Ovary (tissue), 9 donors: Measurements from ENCODE around the gene ADAMTS7. TPM values are rescaled to one million over a fixed set of nuclear protein-coding genes. Genes with fewer than 3 reads are reported as not detected.
"Not testable (repeated sequence)": the region's sequence is repeated elsewhere in the genome, so short reads cannot be mapped to it uniquely, and the experiment has no call there.

ENCODE experiments used
- DNase-seq, 5 donors: peaks; one replicate each; pipeline ENCODE4 v3.0.0-alpha.2; 2019 to 2020
- H3K27ac ChIP-seq, 2 donors: fragments of 200-600 bp; one replicate each; pipeline versions ENCODE4 v1.5.1 to v1.8.0; 2019 to 2022
- H3K27me3 ChIP-seq: fragments of 200-600 bp; one replicate; pipeline ENCODE4 v1.8.0; 2022
- H3K36me3 ChIP-seq: fragments of 200-600 bp; sonication (generic); one replicate; pipeline ENCODE4 v1.5.1; 2019
- H3K4me1 ChIP-seq: one replicate; pipeline ENCODE4 v1.8.1; 2013; ENCODE audit warnings: mild to moderate bottlenecking, moderate library complexity; ENCODE audit not compliant: insufficient read depth
- H3K4me3 ChIP-seq: fragments of 200-600 bp; sonication (generic); one replicate; pipeline ENCODE4 v1.5.1; 2017
- H3K9me3 ChIP-seq, 2 donors: fragments of 200-600 bp in 1 of 2; sonication (generic) in 1 of 2; one replicate each; pipeline versions ENCODE4 v1.5.1 to v1.8.1; 2013 to 2019; ENCODE audit warnings: mild to moderate bottlenecking in 1 of 2, moderate library complexity in 1 of 2
- EP300 ChIP-seq: sonication (generic); formaldehyde crosslinking; IDR thresholded peaks from one replicate; pipeline ENCODE4 v1.6.1; 2017; ENCODE audit warnings: antibody characterized with exemption
- POLR2A ChIP-seq: fragments of 450-650 bp; IDR thresholded peaks from one replicate; pipeline ENCODE4 v1.6.1; 2017; ENCODE audit warnings: antibody characterized with exemption, mild to moderate bottlenecking, moderate library complexity
- WGBS, 3 donors: extraction: QIAGEN DNeasy Blood & Tissue Kit in 1 of 3; methylation state at CpG; one replicate each; pipeline versions ENCODE4 v1.1.5 to v1.1.7; 2013 to 2017; 5-methylcytosine and 5-hydroxymethylcytosine counted together
- intact Hi-C, 4 donors: fragments of 100-400 bp; cut with DNase I; formaldehyde crosslinking; loops; one replicate each; pipeline versions ENCODE4 v1.11.0 to v1.15.1; 2022 to 2023
- polyA plus RNA-seq, 2 donors: library from polyadenylated mRNA; stranded (reverse); fragments of 200-250 nt in 1 of 2; fragments of 350-450 nt in 1 of 2; fragmentation: Illumina TruSeq in 1 of 2; extraction: RNeasy Lipid Tissue Mini Kit (QIAGEN cat#74804) in 1 of 2; gene quantifications; one replicate each; pipeline ENCODE4 v1.2.3, GENCODE V29; 2013 to 2014
- total RNA-seq, 7 donors: library from RNA; depleted of rRNA in 2 of 7; stranded (reverse); fragments of >200 nt in 2 of 7; fragmentation: NEBNext Ultra II Directional in 3 of 7; extraction: Animal tissue kit (Norgen Biotek cat#: 25700) in 3 of 7; gene quantifications; one replicate each; pipeline versions ENCODE4 v1.1.0 to v1.2.4, GENCODE V29; 2016 to 2023
- TF ChIP-seq, protein P1 (sequence below), 3 donors: fragments of 450-650 bp in 2 of 3; fragments of 200-600 bp in 1 of 3; IDR thresholded peaks; one replicate each; pipeline versions ENCODE4 v1.5.1 to v1.8.0; 2016 to 2022; ENCODE audit warnings: antibody characterized with exemption in 3 of 3, mild to moderate bottlenecking in 1 of 3
- donor health status: DM: no; HTN: no; CAD: no; lungs with moderate emphysema.
- donor health status: DM: no; HTN: no; CAD: no.
- donor health status: Bipolar disorder and iron deficiency.
- donor health status: DM: yes; HTN: yes; CAD: no.
- donor health status: DM: no; HTN: no; CAD: no.
- donor health status: DM: yes; HTN: yes; CAD: no.

ADAMTS7 gene
- total and polyA plus RNA-seq, 9 donors = 2.1 to 16.5 (median 8.5) TPM

DNA sequence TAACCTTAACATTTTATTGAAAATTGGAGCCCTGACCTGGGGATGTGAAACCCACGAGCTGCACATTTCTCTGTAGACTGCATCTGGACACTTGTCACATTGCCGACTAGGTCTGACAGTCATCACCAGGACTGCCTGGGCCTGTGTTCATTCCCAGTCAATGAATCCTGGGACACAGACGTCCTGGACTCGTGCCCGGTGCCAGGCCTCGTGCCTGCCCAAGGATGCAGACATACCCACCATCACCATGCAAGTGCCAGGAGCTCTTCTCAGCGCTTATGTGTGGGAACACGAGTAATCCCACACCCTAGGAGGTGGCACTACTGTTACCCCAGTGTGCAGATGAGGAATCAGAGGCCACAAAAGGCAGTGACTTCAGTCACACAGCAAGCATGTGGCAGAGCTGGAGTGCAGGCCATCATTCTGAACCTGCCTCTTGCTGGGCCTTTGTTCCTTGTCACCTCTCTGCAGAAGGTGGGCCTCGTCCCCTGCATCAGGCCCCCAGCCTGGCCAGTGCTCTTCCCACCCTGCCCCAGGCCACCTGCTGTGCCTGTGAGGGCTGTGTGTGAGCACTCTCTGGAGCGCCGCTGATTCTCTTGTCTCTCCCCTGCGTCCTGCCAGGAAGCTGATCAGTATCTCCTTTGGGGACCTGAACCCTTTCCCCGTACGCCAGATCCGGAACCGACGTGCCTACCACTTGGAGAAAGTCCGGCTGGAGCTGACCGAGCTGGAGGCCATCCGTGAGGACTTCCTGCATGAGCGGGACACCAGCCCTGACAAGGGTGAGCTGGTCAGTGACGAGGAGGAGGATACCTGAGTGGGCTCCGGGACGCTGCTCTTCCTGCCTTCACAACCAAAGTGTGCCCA is 58.5 kb downstream of the ADAMTS7 start:
- WGBS, 3 donors = 76 to 82% (median 79%) methylated on average over 24 of the region's 24 CpGs
- no peaks in the 10 kb centered on the region for H3K36me3 ChIP-seq
- H3K27ac ChIP-seq = no peak overlapping the region
- no peak for TF ChIP-seq EP300
- TF ChIP-seq, protein P1, sequence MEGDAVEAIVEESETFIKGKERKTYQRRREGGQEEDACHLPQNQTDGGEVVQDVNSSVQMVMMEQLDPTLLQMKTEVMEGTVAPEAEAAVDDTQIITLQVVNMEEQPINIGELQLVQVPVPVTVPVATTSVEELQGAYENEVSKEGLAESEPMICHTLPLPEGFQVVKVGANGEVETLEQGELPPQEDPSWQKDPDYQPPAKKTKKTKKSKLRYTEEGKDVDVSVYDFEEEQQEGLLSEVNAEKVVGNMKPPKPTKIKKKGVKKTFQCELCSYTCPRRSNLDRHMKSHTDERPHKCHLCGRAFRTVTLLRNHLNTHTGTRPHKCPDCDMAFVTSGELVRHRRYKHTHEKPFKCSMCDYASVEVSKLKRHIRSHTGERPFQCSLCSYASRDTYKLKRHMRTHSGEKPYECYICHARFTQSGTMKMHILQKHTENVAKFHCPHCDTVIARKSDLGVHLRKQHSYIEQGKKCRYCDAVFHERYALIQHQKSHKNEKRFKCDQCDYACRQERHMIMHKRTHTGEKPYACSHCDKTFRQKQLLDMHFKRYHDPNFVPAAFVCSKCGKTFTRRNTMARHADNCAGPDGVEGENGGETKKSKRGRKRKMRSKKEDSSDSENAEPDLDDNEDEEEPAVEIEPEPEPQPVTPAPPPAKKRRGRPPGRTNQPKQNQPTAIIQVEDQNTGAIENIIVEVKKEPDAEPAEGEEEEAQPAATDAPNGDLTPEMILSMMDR (IDR thresholded peaks at IDR 0.05) = no peak
- no peak for TF ChIP-seq POLR2A
- no peaks in the 10 kb centered on the region for H3K27me3 ChIP-seq
- no peaks in the 10 kb centered on the region for H3K9me3 ChIP-seq
- peaks cover 6% of the 10 kb centered on the region for H3K4me1 ChIP-seq
- no peak overlapping the region for H3K4me3 ChIP-seq
- intact Hi-C loops = loop anchor here in 2 of 4 donors (10.0 kb wide), 2 partner anchors 122 to 432 kb away; partner anchors contain the start of gene MORF4L1 (in 1 of the 2)
- DNase-seq = peak in 2 of 5 donors; percentile 9 to 28

DNA sequence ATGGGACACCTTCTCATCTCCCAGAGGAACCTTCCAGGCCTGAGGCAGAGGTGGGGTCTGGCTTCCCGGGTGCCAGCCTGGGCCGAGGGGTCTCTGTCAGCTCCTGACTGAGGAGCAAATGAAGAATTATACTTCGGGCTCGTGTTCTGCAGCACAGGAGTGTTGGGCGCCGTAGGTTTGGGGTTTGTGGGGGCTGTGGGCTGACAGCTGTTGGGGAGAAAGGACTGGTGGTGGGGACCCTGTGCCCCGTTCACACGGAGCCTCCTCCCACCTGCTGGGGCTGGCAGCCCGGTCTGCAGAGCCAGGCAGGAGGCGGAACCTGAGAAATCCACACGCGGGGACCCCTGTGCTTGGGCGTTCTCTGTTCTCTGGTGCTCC is 59.7 kb downstream of the ADAMTS7 start:
- H3K4me3 ChIP-seq = no peak overlapping the region
- peak in 3 of 5 donors; percentile 11 to 39 (median 19) for DNase-seq
- intact Hi-C loops = loop anchor here in 3 of 4 donors (2.0 to 10.0 kb wide), 3 partner anchors 123 to 433 kb away; partner anchors contain the start of gene MORF4L1 (in 1 of the 3)

DNA sequence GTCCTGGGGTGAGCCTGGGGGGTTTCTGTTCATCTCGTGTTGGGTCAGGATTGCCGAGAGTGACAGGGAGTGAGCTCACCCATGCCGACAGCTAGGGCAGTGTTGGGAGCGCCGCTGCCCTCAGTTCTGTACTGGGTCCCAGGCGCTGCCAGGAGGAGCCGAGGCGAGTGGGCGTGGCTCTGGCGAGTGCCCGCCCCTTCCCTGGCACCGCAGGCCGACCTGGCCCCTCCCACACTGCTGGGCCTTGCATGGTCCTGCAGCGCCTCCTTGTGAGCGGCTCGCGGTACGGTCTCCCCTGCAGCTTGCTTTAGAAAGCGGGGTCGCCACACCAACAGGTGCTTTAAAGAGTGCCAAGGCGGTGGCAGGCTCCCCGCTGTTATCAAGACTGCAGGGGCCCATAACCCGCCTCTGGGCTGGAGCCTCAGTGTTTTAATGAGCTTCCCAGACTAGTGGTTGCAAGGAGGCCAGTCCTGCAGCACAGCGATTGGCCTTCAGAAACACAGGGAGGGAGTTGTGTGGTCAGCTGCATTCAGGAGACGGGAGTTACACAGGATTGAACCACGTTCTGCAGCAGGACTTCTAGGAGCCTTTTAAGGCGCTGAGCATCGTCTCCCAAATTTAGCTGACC is 60.2 kb downstream of the ADAMTS7 start:
- H3K27me3 ChIP-seq, H3K4me1 ChIP-seq, H3K4me3 ChIP-seq, H3K36me3 ChIP-seq, H3K9me3 ChIP-seq, H3K27ac ChIP-seq: not testable (repeated sequence)
- TF ChIP-seq, protein P1 (IDR thresholded peaks at IDR 0.05) = peak in 2 of 3 donors; percentile 52 to 85
- 3 to 5% (median 4%) methylated on average over 28 of the region's 28 CpGs for WGBS, 3 donors
- intact Hi-C loops = loop anchor here in 3 of 4 donors (2.0 to 10.0 kb wide), 3 partner anchors 124 to 434 kb away; partner anchors contain the start of gene MORF4L1 (in 1 of the 3)
- DNase-seq = peak; percentile 90 to 95 (median 95)

More for the DNA sequence above, 59.7 kb downstream of the ADAMTS7 start:
- WGBS, 3 donors = 52 to 71% (median 70%) methylated on average over 12 to 13 of the region's 13 CpGs
- no peaks in the 10 kb centered on the region for H3K9me3 ChIP-seq
- TF ChIP-seq EP300 = no peak
- no peak for TF ChIP-seq POLR2A
- TF ChIP-seq, protein P1 (IDR thresholded peaks at IDR 0.05) = no peak
- H3K36me3 ChIP-seq = no peaks in the 10 kb centered on the region
- H3K4me1 ChIP-seq = peaks cover 4% of the 10 kb centered on the region
- no peaks in the 10 kb centered on the region for H3K27me3 ChIP-seq
- no peak overlapping the region for H3K27ac ChIP-seq

DNA sequence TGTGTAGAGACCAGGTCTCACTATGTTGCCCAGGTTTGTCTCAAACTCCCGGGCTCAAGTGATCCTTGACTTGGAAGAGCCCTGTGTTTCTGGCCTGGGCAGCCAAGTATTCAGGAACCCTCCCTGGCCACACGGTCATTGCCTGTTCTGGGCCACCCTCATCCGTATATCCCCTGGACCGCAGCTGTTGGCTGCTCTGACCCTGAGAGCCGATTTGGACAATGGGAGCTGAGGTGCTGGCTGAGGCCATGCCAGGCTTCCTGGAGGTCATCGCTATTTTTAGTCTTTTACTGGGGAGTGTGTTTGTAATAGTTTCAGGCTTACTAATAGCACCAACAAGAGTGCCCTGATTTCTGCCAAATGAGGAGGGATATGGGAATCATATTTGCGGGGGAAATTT is 60.7 kb downstream of the ADAMTS7 start:
- no peaks in the 10 kb centered on the region for H3K9me3 ChIP-seq
- DNase-seq = peak in 2 of 5 donors; percentile 26 to 32
- no peaks in the 10 kb centered on the region for H3K27me3 ChIP-seq
- no peak overlapping the region for H3K27ac ChIP-seq
- H3K36me3 ChIP-seq = no peaks in the 10 kb centered on the region
- intact Hi-C loops = loop anchor here in 3 of 4 donors (2.0 to 10.0 kb wide), 3 partner anchors 124 to 434 kb away; partner anchors contain the start of gene MORF4L1 (in 1 of the 3)
- no peak overlapping the region for H3K4me3 ChIP-seq
- WGBS, 3 donors = 19 to 30% (median 22%) methylated on average over 7 of the region's 7 CpGs
- TF ChIP-seq, protein P1 (IDR thresholded peaks at IDR 0.05) = no peak
- TF ChIP-seq EP300 = no peak
- no peak for TF ChIP-seq POLR2A
- peaks cover 4% of the 10 kb centered on the region for H3K4me1 ChIP-seq
